Panc1 (cell line): ENCODE data around the gene CLDN1. TPM values are rescaled to one million over a fixed set of nuclear protein-coding genes. Genes with fewer than 3 reads are reported as not detected.
A peak's percentile ranks its signal among the peaks of the same experiment; 100 is the strongest.

Experiments used
- ATAC-seq: fragments of 200-7000 bp; cut with Tn5 transposase; 2 replicates; pipeline ENCODE4 v1.9.1; 2020; ENCODE audit warnings: mild to moderate bottlenecking, moderate library complexity
- BruUV-seq: library from RNA; stranded (reverse); fragments of 400-500 nt; replicated peaks from 2 replicates; lab custom pipeline; 2021; lab: Mats Ljungman, UMichigan
- CTCF ChIA-PET: fragments of 300-600 bp; sonication (Branson Sonifier 250); formaldehyde crosslinking; loops from one replicate; lab custom pipeline; 2022; ENCODE audit warnings: antibody characterized with exemption; lab: Charles Lee
- POLR2A ChIA-PET: fragments of 300-600 bp; sonication (Branson Sonifier 250); formaldehyde crosslinking; loops from one replicate; lab custom pipeline; 2022; ENCODE audit warnings: antibody characterized with exemption; lab: Charles Lee
- DNase-seq: peaks from one replicate; pipeline ENCODE4 v3.0.0-alpha.2; 2010; ENCODE audit warnings: low read depth, low spot score
- H3K27ac ChIP-seq: 2 replicates; pipeline ENCODE4 v1.5.1; 2011; ENCODE audit warnings: mild to moderate bottlenecking, low read length, inconsistent platforms
- H3K27me3 ChIP-seq: fragments of 200-500 bp; sonication (Bioruptor generic); 2 replicates; pipeline ENCODE4 v1.6.0; 2014; ENCODE audit warnings: low read length, inconsistent platforms; ENCODE audit not compliant: control insufficient read depth, insufficient read depth
- H3K36me3 ChIP-seq: fragments of 200-500 bp; sonication (Bioruptor generic); 2 replicates; pipeline ENCODE4 v1.5.1; 2014; ENCODE audit warnings: inconsistent platforms, mild to moderate bottlenecking, low read length, moderate library complexity; ENCODE audit not compliant: control insufficient read depth, insufficient read depth
- H3K4me1 ChIP-seq: 2 replicates; pipeline ENCODE4 v1.5.1; 2011; ENCODE audit warnings: inconsistent platforms, mild to moderate bottlenecking, low read length, moderate library complexity; ENCODE audit not compliant: control insufficient read depth, insufficient read depth
- H3K4me3 ChIP-seq, 2 experiments: 2 replicates each; pipeline ENCODE4 v1.5.1; 2011 to 2012; ENCODE audit warnings: low read depth in 2 of 2, low read length in 2 of 2, mild to moderate bottlenecking in 2 of 2, inconsistent platforms in 1 of 2, moderate library complexity in 1 of 2
- H3K9me3 ChIP-seq: fragments of 200-500 bp; sonication (Bioruptor generic); 2 replicates; pipeline ENCODE4 v1.5.1; 2014; ENCODE audit warnings: low read depth, mild to moderate bottlenecking, inconsistent platforms, low read length, moderate library complexity; ENCODE audit not compliant: control insufficient read depth, insufficient read depth
- POLR2AphosphoS5 ChIP-seq: IDR thresholded peaks from 2 replicates; pipeline ENCODE4 v1.6.1; 2012; ENCODE audit warnings: mild to moderate bottlenecking, low read depth, low read length, moderate library complexity
- SIN3A ChIP-seq: IDR thresholded peaks from 2 replicates; pipeline ENCODE4 v1.6.1; 2012; ENCODE audit warnings: low read depth, mild to moderate bottlenecking, low read length, moderate library complexity, borderline replicate concordance; ENCODE audit not compliant: insufficient read depth
- TCF7L2 ChIP-seq: IDR thresholded peaks from 2 replicates; pipeline ENCODE4 v1.6.1; 2011; ENCODE audit warnings: mild to moderate bottlenecking, low read depth, low read length, inconsistent platforms
- in situ Hi-C: cut with HindIII; loops from 2 replicates; pipeline ENCODE4 v1.10.0; 2016; ENCODE audit warnings: low sequenced_read_pairs, low pct_unique_long_range_greater_than_20kb
- intact Hi-C: fragments of 100-400 bp; cut with micrococcal nuclease; formaldehyde crosslinking; loops from one replicate; pipeline ENCODE4 v1.10.0; 2022; ENCODE audit not compliant: unreplicated experiment
- total RNA-seq: library from RNA; stranded (reverse); gene quantifications from one replicate; pipeline ENCODE4 v1.2.1, GENCODE V29; 2021; ENCODE audit not compliant: unreplicated experiment
- TF ChIP-seq, protein P1 (sequence below), 2 experiments: IDR thresholded peaks; 2 replicates each; pipeline ENCODE4 v1.6.1; 2011 to 2012; ENCODE audit warnings: low read depth in 2 of 2, control low read depth in 1 of 2, low read length in 1 of 2, mild to moderate bottlenecking in 1 of 2, moderate library complexity in 1 of 2; ENCODE audit not compliant: insufficient read depth in 1 of 2
- TF ChIP-seq, protein P2 (sequence below): fragments of 450-650 bp; IDR thresholded peaks from 2 replicates; pipeline ENCODE4 v1.5.1; 2017; ENCODE audit warnings: mild to moderate bottlenecking

The CLDN1 gene
- total RNA-seq, 1 experiment from 2014 or later = 30.9 TPM

DNA sequence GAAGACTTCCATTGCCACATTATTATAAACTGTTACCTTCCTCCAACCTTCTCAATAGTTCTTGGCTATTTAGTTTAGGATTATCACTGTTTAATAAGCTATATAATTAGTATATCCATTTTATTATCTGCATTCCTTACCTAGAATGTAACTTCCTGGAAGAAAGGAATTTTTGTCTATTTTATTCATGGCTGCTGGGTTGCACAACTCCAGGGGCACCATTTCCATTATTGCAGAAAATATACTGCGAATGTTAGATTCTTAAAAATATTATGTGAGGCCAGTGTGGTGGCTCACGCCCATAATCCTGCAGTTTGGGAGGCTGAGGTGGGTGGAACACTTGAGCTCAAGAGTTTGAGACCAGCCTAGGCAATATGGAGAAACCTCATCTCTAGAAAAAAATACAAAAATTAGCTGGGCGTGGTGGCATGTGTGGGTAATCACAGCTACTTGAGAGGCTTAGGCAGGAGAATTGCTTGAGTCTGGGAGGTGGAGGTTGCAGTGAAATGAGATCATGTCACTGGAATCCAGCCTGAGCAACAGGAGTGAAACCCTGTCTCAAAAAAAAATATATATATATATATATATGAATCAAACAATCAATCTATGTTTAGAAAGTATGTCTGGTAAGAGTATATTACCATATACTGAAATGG is 19.9 kb downstream of the CLDN1 start:
- Histone ChIP-seq H3K27me3 (no peaks in the 10 kb centered on the region), H3K4me3 (no peak overlapping the region), H3K27ac (no peak overlapping the region), H3K9me3 (no peaks in the 10 kb centered on the region), H3K36me3 (no peaks in the 10 kb centered on the region), H3K4me1 (no peaks in the 10 kb centered on the region)
- POLR2A ChIA-PET = no interaction called here
- ATAC-seq (no peak), DNase-seq (no peak)
- intact Hi-C loops (no loop called here), in situ Hi-C loops (no loop called here)
- TF ChIP-seq SIN3A (no peak), POLR2AphosphoS5 (no peak), TCF7L2 (no peak)
- TF ChIP-seq, protein P1, sequence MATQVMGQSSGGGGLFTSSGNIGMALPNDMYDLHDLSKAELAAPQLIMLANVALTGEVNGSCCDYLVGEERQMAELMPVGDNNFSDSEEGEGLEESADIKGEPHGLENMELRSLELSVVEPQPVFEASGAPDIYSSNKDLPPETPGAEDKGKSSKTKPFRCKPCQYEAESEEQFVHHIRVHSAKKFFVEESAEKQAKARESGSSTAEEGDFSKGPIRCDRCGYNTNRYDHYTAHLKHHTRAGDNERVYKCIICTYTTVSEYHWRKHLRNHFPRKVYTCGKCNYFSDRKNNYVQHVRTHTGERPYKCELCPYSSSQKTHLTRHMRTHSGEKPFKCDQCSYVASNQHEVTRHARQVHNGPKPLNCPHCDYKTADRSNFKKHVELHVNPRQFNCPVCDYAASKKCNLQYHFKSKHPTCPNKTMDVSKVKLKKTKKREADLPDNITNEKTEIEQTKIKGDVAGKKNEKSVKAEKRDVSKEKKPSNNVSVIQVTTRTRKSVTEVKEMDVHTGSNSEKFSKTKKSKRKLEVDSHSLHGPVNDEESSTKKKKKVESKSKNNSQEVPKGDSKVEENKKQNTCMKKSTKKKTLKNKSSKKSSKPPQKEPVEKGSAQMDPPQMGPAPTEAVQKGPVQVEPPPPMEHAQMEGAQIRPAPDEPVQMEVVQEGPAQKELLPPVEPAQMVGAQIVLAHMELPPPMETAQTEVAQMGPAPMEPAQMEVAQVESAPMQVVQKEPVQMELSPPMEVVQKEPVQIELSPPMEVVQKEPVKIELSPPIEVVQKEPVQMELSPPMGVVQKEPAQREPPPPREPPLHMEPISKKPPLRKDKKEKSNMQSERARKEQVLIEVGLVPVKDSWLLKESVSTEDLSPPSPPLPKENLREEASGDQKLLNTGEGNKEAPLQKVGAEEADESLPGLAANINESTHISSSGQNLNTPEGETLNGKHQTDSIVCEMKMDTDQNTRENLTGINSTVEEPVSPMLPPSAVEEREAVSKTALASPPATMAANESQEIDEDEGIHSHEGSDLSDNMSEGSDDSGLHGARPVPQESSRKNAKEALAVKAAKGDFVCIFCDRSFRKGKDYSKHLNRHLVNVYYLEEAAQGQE (IDR thresholded peaks at IDR 0.05; ENCODE audit: insufficient read depth in 1 of 2, low read depth in 2 of 2, low read length in 1 of 2) = no peak
- TF ChIP-seq, protein P2, sequence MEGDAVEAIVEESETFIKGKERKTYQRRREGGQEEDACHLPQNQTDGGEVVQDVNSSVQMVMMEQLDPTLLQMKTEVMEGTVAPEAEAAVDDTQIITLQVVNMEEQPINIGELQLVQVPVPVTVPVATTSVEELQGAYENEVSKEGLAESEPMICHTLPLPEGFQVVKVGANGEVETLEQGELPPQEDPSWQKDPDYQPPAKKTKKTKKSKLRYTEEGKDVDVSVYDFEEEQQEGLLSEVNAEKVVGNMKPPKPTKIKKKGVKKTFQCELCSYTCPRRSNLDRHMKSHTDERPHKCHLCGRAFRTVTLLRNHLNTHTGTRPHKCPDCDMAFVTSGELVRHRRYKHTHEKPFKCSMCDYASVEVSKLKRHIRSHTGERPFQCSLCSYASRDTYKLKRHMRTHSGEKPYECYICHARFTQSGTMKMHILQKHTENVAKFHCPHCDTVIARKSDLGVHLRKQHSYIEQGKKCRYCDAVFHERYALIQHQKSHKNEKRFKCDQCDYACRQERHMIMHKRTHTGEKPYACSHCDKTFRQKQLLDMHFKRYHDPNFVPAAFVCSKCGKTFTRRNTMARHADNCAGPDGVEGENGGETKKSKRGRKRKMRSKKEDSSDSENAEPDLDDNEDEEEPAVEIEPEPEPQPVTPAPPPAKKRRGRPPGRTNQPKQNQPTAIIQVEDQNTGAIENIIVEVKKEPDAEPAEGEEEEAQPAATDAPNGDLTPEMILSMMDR = no peak
- CTCF ChIA-PET = no interaction called here
- BruUV-seq = no TSS peak

DNA sequence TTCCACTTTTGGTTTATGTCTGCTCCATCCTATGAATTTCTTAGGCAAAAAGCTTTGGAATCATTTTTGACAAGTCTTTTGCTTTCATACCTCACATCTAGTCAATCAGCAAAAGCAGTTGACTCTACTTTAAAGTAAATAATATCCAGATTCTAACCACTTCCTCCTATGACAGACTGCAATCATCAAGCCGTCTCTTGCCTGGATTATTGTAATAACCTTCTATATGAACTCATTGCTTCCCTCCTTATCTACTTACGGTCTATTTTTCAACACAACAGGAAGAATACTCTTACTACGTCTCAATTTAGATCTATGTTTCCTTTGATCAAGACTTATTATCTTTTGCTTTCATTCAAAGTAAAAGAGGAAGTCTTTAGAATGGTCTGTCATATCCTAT is 20.7 kb downstream of the CLDN1 start:
- H3K27ac ChIP-seq = no peak overlapping the region
- H3K9me3 ChIP-seq = no peaks in the 10 kb centered on the region
- ATAC-seq = no peak
- DNase-seq = no peak
- no peaks in the 10 kb centered on the region for H3K27me3 ChIP-seq
- in situ Hi-C loops = no loop called here
- ChIA-PET POLR2A (no interaction called here), CTCF (no interaction called here)
- H3K4me1 ChIP-seq = no peaks in the 10 kb centered on the region
- intact Hi-C loops = no loop called here
- no TSS peak for BruUV-seq
- no peak overlapping the region for H3K4me3 ChIP-seq
- no peaks in the 10 kb centered on the region for H3K36me3 ChIP-seq
- no peak for TF ChIP-seq SIN3A

DNA sequence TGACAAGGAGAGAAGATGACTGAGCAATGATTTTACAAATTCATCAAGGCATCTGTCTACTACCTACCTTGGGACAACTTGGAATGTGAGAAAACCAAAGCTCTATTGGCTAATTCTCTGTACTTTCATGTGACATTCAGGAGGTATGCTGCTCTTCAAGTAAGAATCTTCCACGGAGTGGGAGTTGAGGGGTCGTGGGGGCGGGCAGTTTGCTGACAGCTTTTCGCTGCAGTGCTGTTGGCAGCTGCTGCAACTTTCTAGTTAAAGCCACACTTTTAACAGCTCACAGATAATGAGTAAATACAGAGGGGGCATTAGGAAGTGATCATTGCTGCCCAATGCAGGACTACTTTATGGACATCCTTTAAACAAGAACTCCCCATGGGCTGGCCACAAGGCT is 22.3 kb downstream of the CLDN1 start:
- ChIA-PET POLR2A (no interaction called here), CTCF (no interaction called here)
- no peaks in the 10 kb centered on the region for H3K36me3 ChIP-seq
- H3K4me1 ChIP-seq = no peaks in the 10 kb centered on the region
- H3K9me3 ChIP-seq = no peaks in the 10 kb centered on the region
- H3K27me3 ChIP-seq = no peaks in the 10 kb centered on the region
- BruUV-seq = no TSS peak
- intact Hi-C loops = no loop called here
- H3K27ac ChIP-seq = no peak overlapping the region
- in situ Hi-C loops = no loop called here
- DNase-seq = no peak
- ATAC-seq = 0 out of 2 replicates have a peak, but pooled peaks have one; percentile 14
- no peak overlapping the region for H3K4me3 ChIP-seq
- TF ChIP-seq, protein P2 = no peak
- TF ChIP-seq POLR2AphosphoS5 (no peak), TCF7L2 (no peak), SIN3A (no peak)
- TF ChIP-seq, protein P1 (IDR thresholded peaks at IDR 0.05; ENCODE audit: insufficient read depth in 1 of 2, low read depth in 2 of 2, low read length in 1 of 2) = no peak
